Tibial nerve (tissue), 4 donors: ENCODE results near the gene GRB10. TPM values are rescaled to one million over a fixed set of nuclear protein-coding genes. Genes with fewer than 3 reads are reported as not detected.
"Not testable (repeated sequence)": the region's sequence is repeated elsewhere in the genome, so short reads cannot be mapped to it uniquely, and the experiment has no call there.

Experiments used
- DNase-seq, 2 donors: peaks; one replicate each; pipeline ENCODE4 v3.0.0-alpha.2; 2019; ENCODE audit warnings: low spot score in 2 of 2
- H3K27ac ChIP-seq, 4 donors: fragments of 200-600 bp; sonication (generic) in 3 of 4; one replicate each; pipeline ENCODE4 v1.5.1; 2017 to 2019; ENCODE audit warnings: mild to moderate bottlenecking in 1 of 4
- H3K27me3 ChIP-seq, 2 donors: fragments of 200-600 bp; sonication (generic) in 1 of 2; one replicate each; pipeline versions ENCODE4 v1.5.1 to v1.6.0; 2017 to 2019
- H3K36me3 ChIP-seq, 3 donors: fragments of 200-600 bp; sonication (generic); one replicate each; pipeline ENCODE4 v1.5.1; 2018 to 2019
- H3K4me1 ChIP-seq, 4 donors: fragments of 200-600 bp; sonication (generic) in 3 of 4; one replicate each; pipeline ENCODE4 v1.5.1; 2017 to 2019
- H3K4me3 ChIP-seq, 4 donors: fragments of 200-600 bp; sonication (generic) in 3 of 4; one replicate each; pipeline ENCODE4 v1.5.1; 2017 to 2019; ENCODE audit warnings: mild to moderate bottlenecking in 1 of 4, moderate library complexity in 1 of 4
- H3K9me3 ChIP-seq, 4 donors: fragments of 200-600 bp; sonication (generic) in 3 of 4; one replicate each; pipeline ENCODE4 v1.5.1; 2017 to 2019
- EP300 ChIP-seq, 2 donors: sonication (generic); formaldehyde crosslinking; IDR thresholded peaks; one replicate each; pipeline ENCODE4 v1.6.1; 2017; ENCODE audit warnings: antibody characterized with exemption in 2 of 2, mild to moderate bottlenecking in 1 of 2
- POLR2A ChIP-seq, 2 donors: fragments of 450-650 bp; IDR thresholded peaks; one replicate each; pipeline ENCODE4 v1.6.1; 2017; ENCODE audit warnings: antibody characterized with exemption in 2 of 2, mild to moderate bottlenecking in 2 of 2, moderate library complexity in 2 of 2
- WGBS, 2 donors: methylation state at CpG; one replicate each; pipeline ENCODE4 v1.1.5; 2018; 5-methylcytosine and 5-hydroxymethylcytosine counted together
- total RNA-seq, 4 donors: library from RNA; depleted of rRNA; stranded (reverse); fragments of >200 nt; gene quantifications; one replicate each; pipeline ENCODE4 v1.1.0, GENCODE V29; 2016
- TF ChIP-seq, protein P1 (sequence below), 5 experiments: fragments of 200-600 bp in 3 of 5; fragments of 450-650 bp in 2 of 5; sonication (generic) in 3 of 5; IDR thresholded peaks; one replicate each; pipeline ENCODE4 v1.5.1; 2016 to 2019; ENCODE audit warnings: antibody characterized with exemption in 5 of 5, mild to moderate bottlenecking in 3 of 5, moderate library complexity in 2 of 5

The GRB10 gene
- total RNA-seq, 4 donors from 2014 or later = 34.1 to 73.9 (median 56.0) TPM

DNA sequence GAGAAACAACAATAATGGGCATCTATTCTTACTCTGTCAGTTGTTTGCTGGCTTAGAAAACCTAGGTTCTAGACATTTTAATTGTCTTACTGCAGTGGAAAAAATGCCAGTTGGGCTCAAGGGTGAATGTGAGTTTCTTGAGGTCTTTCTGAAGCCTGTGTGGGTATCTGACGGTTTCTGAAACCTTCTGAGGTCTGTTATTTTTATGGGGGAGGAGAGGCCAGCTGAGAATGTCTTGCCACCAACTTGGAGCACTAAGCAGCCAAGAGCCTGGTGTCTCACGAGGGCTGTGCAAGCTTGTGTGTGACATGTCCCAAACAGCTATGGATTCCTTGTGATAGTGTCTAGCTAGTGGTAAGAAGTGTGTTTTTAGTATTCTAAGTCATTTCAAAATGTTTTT, 193.3 kb downstream of the GRB10 start:
- H3K27ac ChIP-seq = no peak overlapping the region
- H3K27me3 ChIP-seq = no peaks in the 10 kb centered on the region
- DNase-seq = no peak
- no peak overlapping the region for H3K4me3 ChIP-seq
- TF ChIP-seq POLR2A (IDR thresholded peaks at IDR 0.05) (no peak), EP300 (IDR thresholded peaks at IDR 0.05) (no peak)
- TF ChIP-seq, protein P1, sequence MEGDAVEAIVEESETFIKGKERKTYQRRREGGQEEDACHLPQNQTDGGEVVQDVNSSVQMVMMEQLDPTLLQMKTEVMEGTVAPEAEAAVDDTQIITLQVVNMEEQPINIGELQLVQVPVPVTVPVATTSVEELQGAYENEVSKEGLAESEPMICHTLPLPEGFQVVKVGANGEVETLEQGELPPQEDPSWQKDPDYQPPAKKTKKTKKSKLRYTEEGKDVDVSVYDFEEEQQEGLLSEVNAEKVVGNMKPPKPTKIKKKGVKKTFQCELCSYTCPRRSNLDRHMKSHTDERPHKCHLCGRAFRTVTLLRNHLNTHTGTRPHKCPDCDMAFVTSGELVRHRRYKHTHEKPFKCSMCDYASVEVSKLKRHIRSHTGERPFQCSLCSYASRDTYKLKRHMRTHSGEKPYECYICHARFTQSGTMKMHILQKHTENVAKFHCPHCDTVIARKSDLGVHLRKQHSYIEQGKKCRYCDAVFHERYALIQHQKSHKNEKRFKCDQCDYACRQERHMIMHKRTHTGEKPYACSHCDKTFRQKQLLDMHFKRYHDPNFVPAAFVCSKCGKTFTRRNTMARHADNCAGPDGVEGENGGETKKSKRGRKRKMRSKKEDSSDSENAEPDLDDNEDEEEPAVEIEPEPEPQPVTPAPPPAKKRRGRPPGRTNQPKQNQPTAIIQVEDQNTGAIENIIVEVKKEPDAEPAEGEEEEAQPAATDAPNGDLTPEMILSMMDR (IDR thresholded peaks at IDR 0.05) = no peak
- peaks cover 0 to 35% (median 0%) of the 10 kb centered on the region in 3 donors for H3K36me3 ChIP-seq
- H3K9me3 ChIP-seq = peaks cover 0 to 2% (median 0%) of the 10 kb centered on the region in 4 donors
- no peaks in the 10 kb centered on the region for H3K4me1 ChIP-seq
- 62 to 77% methylated on average over 2 of the region's 2 CpGs for WGBS, 2 donors

DNA sequence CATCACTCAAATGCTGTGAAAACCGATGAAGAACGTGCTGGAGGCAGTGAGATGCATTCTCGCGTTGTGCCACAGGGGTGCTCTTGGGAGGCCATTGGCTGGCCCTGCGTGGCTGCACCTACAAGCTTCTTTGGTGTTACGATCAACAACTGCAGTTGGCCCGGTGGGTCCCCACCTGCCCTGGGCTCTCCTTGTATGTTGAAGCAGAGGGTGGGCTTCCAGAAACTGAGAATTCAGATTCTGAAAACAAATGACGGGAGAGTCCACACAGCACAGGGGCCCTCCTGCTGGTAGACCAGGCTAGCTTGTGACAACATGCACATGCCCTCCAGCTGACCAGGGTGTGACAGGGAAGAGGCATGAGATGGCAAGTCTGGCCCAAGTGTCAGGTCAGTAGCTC, 193.8 kb downstream of the GRB10 start:
- no peak overlapping the region for H3K4me3 ChIP-seq
- TF ChIP-seq EP300 (IDR thresholded peaks at IDR 0.05) (no peak), POLR2A (IDR thresholded peaks at IDR 0.05) (no peak)
- TF ChIP-seq, protein P1 (IDR thresholded peaks at IDR 0.05) = no peak
- H3K4me1 ChIP-seq = no peaks in the 10 kb centered on the region
- WGBS, 2 donors = 78 to 85% methylated on average over 8 of the region's 8 CpGs
- H3K36me3 ChIP-seq = peaks cover 0 to 30% (median 0%) of the 10 kb centered on the region in 3 donors
- no peak for DNase-seq
- peaks cover 0 to 6% (median 0%) of the 10 kb centered on the region in 4 donors for H3K9me3 ChIP-seq
- H3K27me3 ChIP-seq = no peaks in the 10 kb centered on the region
- H3K27ac ChIP-seq = no peak overlapping the region

DNA sequence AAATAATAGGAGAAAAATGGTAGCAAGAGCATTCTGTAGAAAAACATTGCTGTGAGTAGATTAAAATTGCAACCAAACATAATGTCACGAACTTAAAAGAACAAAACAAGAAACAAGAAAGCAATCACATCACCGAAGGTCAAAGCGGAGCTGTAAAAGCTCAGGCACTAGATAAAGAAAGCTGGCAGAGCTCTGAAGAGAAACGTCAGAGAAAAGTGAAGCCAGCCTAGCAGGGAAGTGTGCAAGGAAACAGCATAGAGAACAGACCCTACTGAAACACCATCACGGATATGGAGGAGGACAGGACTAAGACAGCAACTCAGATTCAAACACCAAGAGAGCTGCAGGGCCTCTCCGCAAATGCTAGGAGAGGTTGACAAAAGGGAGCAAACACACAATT, 195.0 kb downstream of the GRB10 start:
- Histone ChIP-seq H3K27ac (no peak overlapping the region), H3K4me1 (no peaks in the 10 kb centered on the region), H3K9me3 (peaks cover 0 to 17% (median 0%) of the 10 kb centered on the region in 4 donors), H3K4me3 (no peak overlapping the region), H3K27me3 (no peaks in the 10 kb centered on the region), H3K36me3 (peaks cover 0 to 18% (median 0%) of the 10 kb centered on the region in 3 donors)
- no peak for DNase-seq
- TF ChIP-seq EP300 (IDR thresholded peaks at IDR 0.05) (no peak), POLR2A (IDR thresholded peaks at IDR 0.05) (no peak)
- TF ChIP-seq, protein P1 (IDR thresholded peaks at IDR 0.05) = no peak
- WGBS, 2 donors = 77 to 87% methylated on average over 6 of the region's 6 CpGs

DNA sequence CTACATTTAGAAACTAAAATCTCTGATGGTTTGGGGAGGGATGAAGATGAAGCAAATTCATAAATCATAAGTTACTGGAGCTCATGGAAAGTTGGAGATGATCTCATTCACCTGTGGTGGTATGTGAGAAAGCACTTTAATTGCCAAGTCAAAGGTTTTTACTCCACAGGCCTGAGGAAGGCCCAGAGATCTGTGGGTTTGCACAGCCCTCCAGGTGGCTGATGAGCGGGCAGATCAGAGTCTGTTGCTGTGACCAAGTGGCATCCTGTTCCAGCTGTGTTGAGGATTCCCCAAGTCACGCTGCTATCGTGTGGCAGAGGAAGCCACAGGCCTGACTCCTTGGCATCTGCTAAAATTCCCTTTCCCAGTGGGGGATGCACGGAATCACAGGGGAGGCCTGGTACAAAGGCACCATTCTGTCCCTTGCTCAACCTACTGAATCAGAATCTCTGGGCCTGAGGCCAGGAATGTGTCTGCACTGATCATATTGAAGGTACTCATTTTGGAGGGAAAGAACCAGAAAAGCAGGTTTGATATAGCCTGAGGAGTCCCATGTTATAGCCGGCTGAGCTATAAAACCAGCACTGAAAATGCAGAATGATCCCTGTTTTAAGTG, 197.8 kb downstream of the GRB10 start:
- TF ChIP-seq POLR2A (IDR thresholded peaks at IDR 0.05) = no peak
- Histone ChIP-seq H3K27me3 (no peaks in the 10 kb centered on the region), H3K4me1 (no peaks in the 10 kb centered on the region), H3K4me3 (no peak overlapping the region), H3K9me3 (peaks cover 0 to 17% (median 0%) of the 10 kb centered on the region in 4 donors), H3K36me3 (no peaks in the 10 kb centered on the region), H3K27ac (no peak overlapping the region)
- no peak for DNase-seq
- 77 to 81% methylated on average over 5 of the region's 5 CpGs for WGBS, 2 donors

DNA sequence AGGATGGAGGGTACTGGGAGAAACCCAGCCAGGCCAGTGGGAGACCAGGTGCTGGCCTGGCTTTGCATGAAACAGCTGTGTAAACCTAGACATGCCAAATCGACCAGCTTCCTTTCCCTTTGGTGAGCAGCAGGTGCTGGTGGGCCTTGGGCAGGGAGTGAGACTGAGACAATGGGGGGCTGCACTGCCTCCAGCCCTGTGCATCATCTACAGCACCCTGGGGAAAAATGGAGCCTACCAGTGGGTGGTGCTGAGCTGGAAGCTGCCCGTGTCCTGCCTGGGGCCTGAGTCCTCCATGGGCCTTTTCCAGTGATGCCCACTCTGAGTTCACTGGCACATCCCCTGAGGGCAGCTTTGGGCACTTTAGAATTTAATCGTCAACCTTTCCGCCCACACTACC, 198.3 kb downstream of the GRB10 start:
- 88 to 94% methylated on average over 4 of the region's 4 CpGs for WGBS, 2 donors
- Histone ChIP-seq H3K9me3 (peaks cover 0 to 17% (median 0%) of the 10 kb centered on the region in 4 donors), H3K4me3 (no peak overlapping the region), H3K27me3 (no peaks in the 10 kb centered on the region), H3K27ac (no peak overlapping the region), H3K4me1 (no peaks in the 10 kb centered on the region), H3K36me3 (no peaks in the 10 kb centered on the region)
- no peak for DNase-seq
- TF ChIP-seq, protein P1 (IDR thresholded peaks at IDR 0.05) = no peak
- TF ChIP-seq POLR2A (IDR thresholded peaks at IDR 0.05) (no peak), EP300 (IDR thresholded peaks at IDR 0.05) (no peak)

DNA sequence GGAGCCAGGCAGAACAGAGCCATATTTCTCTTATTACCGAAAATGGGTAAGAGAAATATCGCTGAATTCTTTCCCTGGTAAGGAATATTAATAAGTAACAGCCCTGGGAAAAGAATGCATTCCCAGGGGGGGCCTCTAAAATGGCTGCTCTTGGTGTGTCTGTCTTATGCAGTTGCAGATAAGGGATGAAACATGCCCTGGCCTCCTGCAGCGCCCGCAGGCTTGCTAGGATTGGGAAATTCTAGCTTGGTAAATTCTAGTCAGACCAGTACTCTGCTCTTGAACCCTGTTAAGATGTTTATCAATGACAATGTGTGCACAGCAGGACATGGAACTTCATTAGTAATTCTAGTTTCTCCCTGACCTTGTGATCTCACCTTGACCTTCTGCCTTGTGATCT, 199.4 kb downstream of the GRB10 start:
- not testable (repeated sequence) for H3K4me3 ChIP-seq, H3K36me3 ChIP-seq, DNase-seq, H3K27me3 ChIP-seq, H3K4me1 ChIP-seq, H3K27ac ChIP-seq
- WGBS, 2 donors = 93 to 96% methylated on average over 4 of the region's 4 CpGs
- peaks cover 0 to 17% (median 0%) of the 10 kb centered on the region in 4 donors for H3K9me3 ChIP-seq

DNA sequence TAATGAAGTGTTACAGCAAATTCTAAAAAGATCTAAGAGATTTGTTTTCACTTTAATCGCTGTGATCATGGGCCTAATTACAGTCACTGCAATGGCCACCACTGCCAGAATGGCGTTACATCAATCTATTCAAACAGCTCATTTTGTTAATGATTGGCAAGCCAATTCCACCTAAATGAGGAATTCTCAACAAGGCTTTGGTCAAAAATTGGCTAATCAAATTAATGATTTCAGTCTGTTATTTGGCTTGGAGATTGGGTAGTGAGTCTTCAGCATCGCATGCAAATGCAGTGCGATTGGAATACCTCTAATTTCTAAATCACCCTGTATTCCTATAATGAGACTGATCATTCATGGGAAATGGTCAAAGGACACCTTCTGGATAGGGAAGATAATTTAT, 200.4 kb downstream of the GRB10 start:
- not testable (repeated sequence) for H3K4me3 ChIP-seq, H3K36me3 ChIP-seq, H3K27me3 ChIP-seq, H3K4me1 ChIP-seq, DNase-seq, H3K27ac ChIP-seq
- H3K9me3 ChIP-seq = peaks cover 0 to 17% (median 0%) of the 10 kb centered on the region in 4 donors
- WGBS, 2 donors = 96 to 97% methylated on average over 4 of the region's 4 CpGs

DNA sequence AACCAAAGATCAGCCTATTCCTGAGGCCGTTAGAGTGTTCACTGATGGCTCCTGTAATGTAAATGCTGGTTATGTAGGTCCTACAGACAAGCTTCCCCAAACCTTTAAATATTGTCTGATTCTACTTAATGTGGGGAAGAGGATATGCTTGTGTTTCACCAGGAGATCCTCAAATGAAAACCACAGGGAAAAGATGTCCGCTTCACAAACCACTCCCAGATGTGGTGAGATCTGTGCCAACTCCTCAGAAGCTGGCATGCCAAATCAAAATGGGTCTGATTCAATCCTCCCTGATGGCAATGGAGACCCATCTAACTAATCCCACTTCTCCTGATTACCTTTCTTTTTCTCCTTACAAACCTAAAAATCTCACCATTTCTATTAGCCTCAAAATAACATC, 202.0 kb downstream of the GRB10 start:
- not testable (repeated sequence) for H3K4me3 ChIP-seq, H3K27me3 ChIP-seq, H3K36me3 ChIP-seq, H3K4me1 ChIP-seq, DNase-seq, H3K27ac ChIP-seq
- H3K9me3 ChIP-seq = peaks cover 0 to 25% (median 0%) of the 10 kb centered on the region in 4 donors
- 78 to 85% methylated on average over 2 of the region's 2 CpGs for WGBS, 2 donors
